Naive thymus-derived CD8-positive, alpha-beta T cell (primary cell): ENCODE measurements around the gene DGKI. TPM values are rescaled to one million over a fixed set of nuclear protein-coding genes. Genes with fewer than 3 reads are reported as not detected.

Experiments used
- ATAC-seq, 2 donors: fragments of 150-1000 bp; cut with Tn5 transposase in 1 of 2; sonication (Bioruptor Pico), chemical (Tn5 transposase) in 1 of 2; 1 replicate in 1 of 2; 2 replicates in 1 of 2; pipeline ENCODE4 v1.10.0; 2021; ENCODE audit warnings: mild to moderate bottlenecking in 2 of 2, moderate library complexity in 2 of 2
- POLR2A ChIA-PET: fragments of 350-600 bp; sonication (Branson Sonifier 250); formaldehyde crosslinking; loops from one replicate; lab custom pipeline; 2021; ENCODE audit warnings: antibody characterized with exemption; lab: Charles Lee
- DNase-seq, 10 donors: peaks; one replicate each; pipeline versions ENCODE4 v3.0.0 to v3.0.0-alpha.2; 2020 to 2022
- H3K27ac Mint-ChIP-seq, 10 donors: one replicate each; pipeline ENCODE4 v1.8.0; 2020 to 2022; ENCODE audit warnings: mild to moderate bottlenecking in 10 of 10, mixed read lengths in 10 of 10, moderate library complexity in 4 of 10, inconsistent platforms in 1 of 10
- H3K27me3 Mint-ChIP-seq, 5 donors: one replicate each; pipeline ENCODE4 v1.8.0; 2021 to 2022; ENCODE audit warnings: mixed read lengths in 5 of 5
- H3K36me3 Mint-ChIP-seq, 3 donors: one replicate each; pipeline ENCODE4 v1.8.0; 2020 to 2022; ENCODE audit warnings: mixed read lengths in 3 of 3, mild to moderate bottlenecking in 2 of 3, inconsistent platforms in 1 of 3
- H3K4me1 Mint-ChIP-seq, 4 donors: one replicate each; pipeline ENCODE4 v1.8.0; 2021 to 2022; ENCODE audit warnings: mixed read lengths in 4 of 4
- H3K4me3 Mint-ChIP-seq, 10 donors: one replicate each; pipeline ENCODE4 v1.8.0; 2020 to 2022; ENCODE audit warnings: mild to moderate bottlenecking in 10 of 10, mixed read lengths in 10 of 10, moderate library complexity in 6 of 10, inconsistent platforms in 1 of 10
- H3K9me3 Mint-ChIP-seq, 9 donors: one replicate each; pipeline ENCODE4 v1.8.0; 2020 to 2022; ENCODE audit warnings: mixed read lengths in 9 of 9, mild to moderate bottlenecking in 3 of 9, inconsistent platforms in 1 of 9, moderate library complexity in 1 of 9
- polyA plus RNA-seq, 3 donors: library from polyadenylated mRNA; unstranded; fragments of 300-500 nt; fragmentation: Illumina TruSeq; gene quantifications; one replicate each; pipeline ENCODE4 v1.2.3, GENCODE V29; 2021
- total RNA-seq, 8 experiments: library from RNA in 2 of 8; stranded (reverse) in 2 of 8; gene quantifications; one replicate each; pipeline ENCODE4 v1.2.3 and lab custom pipeline; 2021 to 2026

DGKI gene
- total and polyA plus RNA-seq, 5 experiments from 2014 or later, result 0.01 TPM; not detected in 4

GRCh38 chr7:137434530-137434929 is 412.2 kb downstream of the DGKI start:
- ATAC-seq, result no peak
- H3K4me3 Mint-ChIP-seq, result no peak overlapping the region
- H3K27me3 Mint-ChIP-seq, result peaks cover 0 to 8% (median 0%) of the 10 kb centered on the region in 5 donors
- no peak overlapping the region for H3K27ac Mint-ChIP-seq
- H3K4me1 Mint-ChIP-seq, result peaks cover 0 to 2% (median 0%) of the 10 kb centered on the region in 4 donors
- H3K36me3 Mint-ChIP-seq, result no peaks in the 10 kb centered on the region
- POLR2A ChIA-PET, result no interaction called here
- DNase-seq, result no peak
- H3K9me3 Mint-ChIP-seq, result peaks cover 0 to 9% (median 3%) of the 10 kb centered on the region in 9 donors

GRCh38 chr7:137423321-137423720 is 423.5 kb downstream of the DGKI start:
- Mint-ChIP-seq H3K4me1 (no peaks in the 10 kb centered on the region), H3K27me3 (peaks cover 0 to 10% (median 2%) of the 10 kb centered on the region in 5 donors), H3K4me3 (no peak overlapping the region), H3K27ac (no peak overlapping the region), H3K9me3 (peaks cover 0 to 34% (median 0%) of the 10 kb centered on the region in 9 donors), H3K36me3 (no peaks in the 10 kb centered on the region)
- ATAC-seq, result no peak
- DNase-seq, result no peak
- POLR2A ChIA-PET, result no interaction called here

DNA sequence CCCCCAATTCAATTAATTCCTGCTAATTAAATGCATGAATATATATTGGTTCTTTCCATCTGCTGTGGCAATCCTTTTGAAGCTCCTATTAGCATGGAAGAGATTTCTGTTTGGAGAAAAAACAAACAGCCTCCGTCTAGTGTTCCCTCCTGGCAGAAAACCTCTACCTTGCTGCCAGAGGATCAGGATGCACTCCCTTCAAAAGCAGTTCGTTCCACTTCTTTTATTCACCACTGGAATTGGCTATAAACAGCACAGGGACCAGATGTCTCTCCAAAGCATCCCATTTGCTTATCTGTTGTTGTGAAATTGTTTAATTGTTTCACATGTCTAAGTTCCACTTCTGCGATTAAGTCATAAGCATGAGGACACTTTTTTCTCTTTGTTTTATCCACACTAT is 425.4 kb downstream of the DGKI start:
- H3K27ac Mint-ChIP-seq, result no peak overlapping the region
- peaks cover 0 to 29% (median 0%) of the 10 kb centered on the region in 9 donors for H3K9me3 Mint-ChIP-seq
- H3K4me1 Mint-ChIP-seq, result no peaks in the 10 kb centered on the region
- H3K27me3 Mint-ChIP-seq, result peaks cover 0 to 10% (median 2%) of the 10 kb centered on the region in 5 donors
- POLR2A ChIA-PET, result no interaction called here
- ATAC-seq (no peak), DNase-seq (no peak)
- H3K36me3 Mint-ChIP-seq, result no peaks in the 10 kb centered on the region
- no peak overlapping the region for H3K4me3 Mint-ChIP-seq

- Mint-ChIP-seq H3K9me3 (peaks cover 0 to 16% (median 0%) of the 10 kb centered on the region in 9 donors), H3K27me3 (peaks cover 0 to 10% (median 2%) of the 10 kb centered on the region in 5 donors), H3K4me3 (no peak overlapping the region), H3K4me1 (no peaks in the 10 kb centered on the region), H3K27ac (no peak overlapping the region), H3K36me3 (no peaks in the 10 kb centered on the region)
- DNase-seq (no peak), ATAC-seq (no peak)
- POLR2A ChIA-PET, result no interaction called here
Measured at GRCh38 chr7:137418841-137419240, 427.9 kb downstream of the DGKI start.

DNA sequence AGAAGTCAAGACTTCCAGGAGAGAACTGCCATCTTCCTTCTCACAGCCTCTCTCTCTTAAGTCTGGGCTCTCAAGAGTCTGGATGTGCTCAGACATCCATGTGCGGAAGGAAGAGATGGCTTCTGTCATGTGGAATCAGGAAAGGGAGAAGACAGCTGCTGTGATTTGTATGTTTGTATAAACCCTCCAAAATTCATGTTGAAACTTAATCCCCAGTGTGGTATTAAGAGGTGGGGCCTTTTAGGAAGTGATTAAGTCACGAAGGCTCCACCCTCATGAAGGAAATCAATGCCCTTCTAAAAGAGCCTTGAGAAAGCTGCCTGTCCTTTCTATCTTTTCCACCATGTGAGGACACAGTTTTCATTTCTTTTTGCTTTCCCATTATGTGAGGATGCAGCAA is 429.3 kb downstream of the DGKI start:
- Mint-ChIP-seq H3K27me3 (peaks cover 0 to 10% (median 2%) of the 10 kb centered on the region in 5 donors), H3K27ac (no peak overlapping the region), H3K36me3 (no peaks in the 10 kb centered on the region), H3K9me3 (peaks cover 0 to 16% (median 3%) of the 10 kb centered on the region in 9 donors), H3K4me1 (no peaks in the 10 kb centered on the region), H3K4me3 (no peak overlapping the region)
- no peak for ATAC-seq
- no peak for DNase-seq
- POLR2A ChIA-PET, result no interaction called here

GRCh38 chr7:137413901-137414300 is 432.9 kb downstream of the DGKI start:
- no peaks in the 10 kb centered on the region for H3K4me1 Mint-ChIP-seq
- no peak overlapping the region for H3K4me3 Mint-ChIP-seq
- H3K27ac Mint-ChIP-seq, result no peak overlapping the region
- DNase-seq (no peak), ATAC-seq (no peak)
- no peaks in the 10 kb centered on the region for H3K27me3 Mint-ChIP-seq
- H3K36me3 Mint-ChIP-seq, result no peaks in the 10 kb centered on the region
- peaks cover 0 to 5% (median 0%) of the 10 kb centered on the region in 9 donors for H3K9me3 Mint-ChIP-seq
- POLR2A ChIA-PET, result no interaction called here

GRCh38 chr7:137411446-137411845 is 435.3 kb downstream of the DGKI start:
- H3K4me1 Mint-ChIP-seq, result no peaks in the 10 kb centered on the region
- POLR2A ChIA-PET, result no interaction called here
- no peak overlapping the region for H3K27ac Mint-ChIP-seq
- no peaks in the 10 kb centered on the region for H3K27me3 Mint-ChIP-seq
- no peak for DNase-seq
- peaks cover 0 to 5% (median 0%) of the 10 kb centered on the region in 9 donors for H3K9me3 Mint-ChIP-seq
- no peaks in the 10 kb centered on the region for H3K36me3 Mint-ChIP-seq
- ATAC-seq, result no peak
- H3K4me3 Mint-ChIP-seq, result no peak overlapping the region

DNA sequence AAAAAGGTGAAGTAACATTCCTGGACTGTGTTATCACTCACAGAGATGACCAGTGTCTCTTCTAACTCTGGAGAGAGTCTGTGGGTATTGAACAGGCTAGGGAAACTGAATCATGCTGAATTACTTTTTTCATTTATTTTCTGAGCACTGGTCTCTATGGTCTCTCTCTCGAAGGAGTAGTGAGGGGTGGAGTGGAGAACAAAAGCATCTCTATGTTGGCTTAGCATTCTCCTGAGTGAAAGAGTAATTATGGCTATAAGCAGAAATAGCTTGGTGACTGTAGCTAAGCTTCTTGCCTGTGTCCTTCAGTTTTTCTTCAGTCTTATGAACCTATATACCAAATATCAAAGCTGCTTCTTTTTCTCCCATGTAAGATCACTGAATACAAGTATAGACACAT is 438.6 kb downstream of the DGKI start:
- Mint-ChIP-seq H3K27ac (peak overlapping the region in 1 of 10 donors; percentile 15), H3K27me3 (peaks cover 0 to 3% (median 0%) of the 10 kb centered on the region in 5 donors), H3K4me3 (no peak overlapping the region), H3K4me1 (no peaks in the 10 kb centered on the region), H3K36me3 (no peaks in the 10 kb centered on the region), H3K9me3 (peaks cover 0 to 9% (median 0%) of the 10 kb centered on the region in 9 donors)
- no peak for ATAC-seq
- POLR2A ChIA-PET, result no interaction called here
- DNase-seq, result no peak

DNA sequence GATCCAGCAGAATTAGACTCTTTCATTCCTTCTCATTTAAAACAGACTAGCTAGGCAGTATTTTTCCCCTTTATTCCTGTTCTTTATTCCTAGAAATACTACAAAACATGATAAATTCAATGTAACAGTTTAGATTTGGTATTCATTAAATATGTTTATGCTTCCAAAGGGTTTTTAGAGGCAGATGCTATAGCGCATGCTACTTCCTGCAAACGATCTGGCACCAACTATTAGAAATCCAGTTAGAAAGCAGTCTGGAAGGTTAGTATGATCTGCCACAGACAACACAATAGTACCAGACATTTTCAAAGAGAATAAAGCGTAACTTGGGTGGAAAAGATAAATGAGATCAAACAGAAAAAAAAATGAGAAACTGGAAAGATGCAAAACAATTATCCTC is 439.7 kb downstream of the DGKI start:
- Mint-ChIP-seq H3K27me3 (peaks cover 0 to 3% (median 0%) of the 10 kb centered on the region in 5 donors), H3K27ac (no peak overlapping the region), H3K9me3 (peaks cover 0 to 9% (median 0%) of the 10 kb centered on the region in 9 donors), H3K36me3 (no peaks in the 10 kb centered on the region), H3K4me3 (no peak overlapping the region), H3K4me1 (no peaks in the 10 kb centered on the region)
- DNase-seq, result no peak
- POLR2A ChIA-PET, result no interaction called here
- no peak for ATAC-seq

GRCh38 chr7:137404660-137405317 is 442.0 kb downstream of the DGKI start:
- H3K36me3 Mint-ChIP-seq, result no peaks in the 10 kb centered on the region
- POLR2A ChIA-PET, result no interaction called here
- H3K27me3 Mint-ChIP-seq, result peaks cover 0 to 6% (median 0%) of the 10 kb centered on the region in 5 donors
- no peak overlapping the region for H3K27ac Mint-ChIP-seq
- H3K4me1 Mint-ChIP-seq, result no peaks in the 10 kb centered on the region
- DNase-seq (no peak), ATAC-seq (no peak)
- no peak overlapping the region for H3K4me3 Mint-ChIP-seq
- H3K9me3 Mint-ChIP-seq, result peaks cover 0 to 9% (median 0%) of the 10 kb centered on the region in 9 donors

GRCh38 chr7:137403353-137403695 is 443.4 kb downstream of the DGKI start:
- Mint-ChIP-seq H3K27ac (no peak overlapping the region), H3K36me3 (no peaks in the 10 kb centered on the region), H3K4me3 (no peak overlapping the region), H3K9me3 (peaks cover 0 to 9% (median 0%) of the 10 kb centered on the region in 9 donors), H3K4me1 (no peaks in the 10 kb centered on the region), H3K27me3 (peaks cover 0 to 6% (median 0%) of the 10 kb centered on the region in 5 donors)
- DNase-seq (no peak), ATAC-seq (no peak)
- POLR2A ChIA-PET, result no interaction called here

DNA sequence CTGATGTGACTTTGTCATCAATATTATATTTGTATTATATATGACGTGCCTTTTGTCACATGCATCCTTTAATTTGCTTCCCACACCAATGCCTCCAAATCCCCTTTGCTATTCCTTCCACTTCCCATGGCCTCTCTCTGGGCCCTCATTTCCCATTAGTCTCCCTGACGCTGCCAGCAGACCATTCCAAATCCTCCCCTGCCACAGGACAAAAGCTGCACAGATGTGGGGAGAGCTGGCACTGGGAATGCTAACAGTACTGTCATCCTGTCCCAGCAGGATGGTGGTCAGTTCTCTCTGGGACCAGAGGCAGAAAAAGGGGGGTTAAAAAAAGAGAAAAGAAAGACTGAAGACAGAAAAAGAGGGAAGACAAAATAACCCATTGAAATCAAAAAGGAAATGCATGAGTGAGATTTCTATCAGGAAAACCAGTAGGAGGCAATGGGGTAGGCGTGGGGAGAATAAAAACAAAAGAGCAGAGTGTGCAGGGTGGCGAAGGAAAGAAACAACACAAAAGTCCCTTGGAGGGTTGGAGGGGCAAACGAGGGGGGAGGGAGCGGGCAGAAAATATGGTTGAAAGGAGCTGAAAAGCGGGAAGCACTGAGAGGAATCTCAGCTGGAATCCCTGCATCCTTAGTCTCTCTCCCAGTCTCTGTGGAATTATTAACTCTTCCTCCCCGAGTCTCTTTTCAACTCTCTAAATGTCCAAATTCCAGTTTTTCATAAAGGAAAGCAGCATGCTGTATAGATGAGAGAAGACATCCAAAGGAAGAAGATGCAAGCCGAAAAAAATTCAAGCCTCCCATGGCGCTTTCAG is 444.0 kb downstream of the DGKI start:
- ATAC-seq (no peak), DNase-seq (no peak)
- H3K4me1 Mint-ChIP-seq, result no peaks in the 10 kb centered on the region
- H3K9me3 Mint-ChIP-seq, result peaks cover 0 to 9% (median 0%) of the 10 kb centered on the region in 9 donors
- H3K36me3 Mint-ChIP-seq, result no peaks in the 10 kb centered on the region
- no peak overlapping the region for H3K4me3 Mint-ChIP-seq
- H3K27me3 Mint-ChIP-seq, result peaks cover 0 to 6% (median 0%) of the 10 kb centered on the region in 5 donors
- POLR2A ChIA-PET, result no interaction called here
- no peak overlapping the region for H3K27ac Mint-ChIP-seq
